GM21529 (cell line): ENCODE data around the gene ASCC3.
A peak's percentile ranks its signal among the peaks of the same experiment; 100 is the strongest.

Source experiments
- ATAC-seq: cut with Tn5 transposase; IDR thresholded peaks from one replicate; pipeline ENCODE4 v1.9.1; 2021; ENCODE audit not compliant: unreplicated experiment

The ASCC3 gene

GRCh38 chr6:100599088-100599770 is 281.9 kb downstream of the ASCC3 start:
- no peak for ATAC-seq

- ATAC-seq, result no peak
Measured at GRCh38 chr6:100595456-100595855, 285.7 kb downstream of the ASCC3 start.

- ATAC-seq, result peak; percentile 63
Measured at GRCh38 chr6:100593522-100593921, 287.6 kb downstream of the ASCC3 start.

GRCh38 chr6:100592929-100593328 is 288.2 kb downstream of the ASCC3 start:
- ATAC-seq, result no peak

GRCh38 chr6:100577425-100577824 is 303.7 kb downstream of the ASCC3 start:
- ATAC-seq, result no peak

- no peak for ATAC-seq
Measured at GRCh38 chr6:100575921-100576320, 305.2 kb downstream of the ASCC3 start.

- ATAC-seq, result no peak
Measured at GRCh38 chr6:100574836-100575235, 306.3 kb downstream of the ASCC3 start.

- no peak for ATAC-seq
Measured at GRCh38 chr6:100573166-100573565, 308.0 kb downstream of the ASCC3 start.

- ATAC-seq, result no peak
Measured at GRCh38 chr6:100568255-100568654, 312.9 kb downstream of the ASCC3 start.

- ATAC-seq, result no peak
Measured at GRCh38 chr6:100566563-100566962, 314.6 kb downstream of the ASCC3 start.

GRCh38 chr6:100565439-100566104 is 315.6 kb downstream of the ASCC3 start:
- ATAC-seq, result no peak

- ATAC-seq, result no peak
Measured at GRCh38 chr6:100559859-100560258, 321.3 kb downstream of the ASCC3 start.

GRCh38 chr6:100554228-100554627 is 326.9 kb downstream of the ASCC3 start:
- ATAC-seq, result no peak

- no peak for ATAC-seq
Measured at GRCh38 chr6:100553243-100553642, 327.9 kb downstream of the ASCC3 start.

- ATAC-seq, result no peak
Measured at GRCh38 chr6:100549406-100550167, 331.5 kb downstream of the ASCC3 start.

GRCh38 chr6:100538086-100538485 is 343.0 kb downstream of the ASCC3 start:
- ATAC-seq, result no peak

GRCh38 chr6:100518588-100518987 is 362.5 kb downstream of the ASCC3 start:
- no peak for ATAC-seq

- ATAC-seq, result no peak
Measured at GRCh38 chr6:100517633-100518032, 363.5 kb downstream of the ASCC3 start.

- no peak for ATAC-seq
Measured at GRCh38 chr6:100517106-100517505, 364.0 kb downstream of the ASCC3 start.

GRCh38 chr6:100514660-100515059 is 366.5 kb downstream of the ASCC3 start:
- no peak for ATAC-seq

GRCh38 chr6:100512203-100512862 is 368.8 kb downstream of the ASCC3 start:
- no peak for ATAC-seq
